C4-2B (cell line): ENCODE data around the gene KCNC1.

Source experiments
- ZFX ChIP-seq: fragments of 450-650 bp; IDR thresholded peaks from 2 replicates; pipeline ENCODE4 v1.6.1; 2017
- TF ChIP-seq, protein P1 (sequence below): fragments of 450-650 bp; conservative IDR thresholded peaks from 2 replicates; pipeline ENCODE4 v1.5.1; 2017; ENCODE audit warnings: mild to moderate bottlenecking

DNA sequence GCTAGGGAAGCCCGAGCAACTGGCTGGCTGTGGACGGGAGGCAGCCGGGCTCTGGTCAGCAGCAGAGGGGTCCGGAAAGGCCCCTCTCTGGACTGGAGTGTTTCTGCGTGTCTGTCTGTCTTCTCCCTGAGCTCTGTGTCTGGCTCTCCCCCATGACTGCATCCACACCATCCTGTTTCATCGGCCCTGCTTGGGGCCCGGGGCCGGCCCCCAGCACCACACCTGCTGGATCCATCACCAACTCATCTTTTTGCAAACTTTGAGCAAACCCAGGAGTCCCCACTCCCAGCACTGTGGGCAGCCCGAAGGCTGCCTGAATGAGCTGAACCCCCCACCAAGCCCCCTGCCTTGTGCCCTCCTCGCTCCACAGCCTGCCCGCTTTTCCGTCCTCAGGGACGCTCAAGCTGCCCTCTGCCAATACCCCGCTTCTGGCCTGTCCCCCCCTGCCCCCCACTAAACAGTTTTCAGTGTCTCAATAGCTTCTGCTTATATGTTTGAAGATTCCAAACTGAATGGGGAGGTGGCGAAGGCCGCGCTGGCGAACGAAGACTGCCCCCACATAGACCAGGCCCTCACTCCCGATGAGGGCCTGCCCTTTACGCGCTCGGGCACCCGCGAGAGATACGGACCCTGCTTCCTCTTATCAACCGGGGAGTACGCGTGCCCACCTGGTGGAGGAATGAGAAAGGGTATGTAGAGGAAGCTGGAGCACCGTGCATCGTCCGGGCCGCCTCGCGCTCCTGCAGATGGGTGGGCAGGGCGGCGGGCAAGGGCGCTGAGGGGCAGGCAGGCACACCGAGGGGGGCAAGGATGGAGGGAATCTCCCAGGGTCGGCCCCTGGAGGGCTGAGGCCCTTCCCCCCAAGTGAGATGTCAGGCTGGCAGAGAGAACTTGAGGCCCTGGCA is 44.6 kb downstream of the KCNC1 start:
- TF ChIP-seq, protein P1, sequence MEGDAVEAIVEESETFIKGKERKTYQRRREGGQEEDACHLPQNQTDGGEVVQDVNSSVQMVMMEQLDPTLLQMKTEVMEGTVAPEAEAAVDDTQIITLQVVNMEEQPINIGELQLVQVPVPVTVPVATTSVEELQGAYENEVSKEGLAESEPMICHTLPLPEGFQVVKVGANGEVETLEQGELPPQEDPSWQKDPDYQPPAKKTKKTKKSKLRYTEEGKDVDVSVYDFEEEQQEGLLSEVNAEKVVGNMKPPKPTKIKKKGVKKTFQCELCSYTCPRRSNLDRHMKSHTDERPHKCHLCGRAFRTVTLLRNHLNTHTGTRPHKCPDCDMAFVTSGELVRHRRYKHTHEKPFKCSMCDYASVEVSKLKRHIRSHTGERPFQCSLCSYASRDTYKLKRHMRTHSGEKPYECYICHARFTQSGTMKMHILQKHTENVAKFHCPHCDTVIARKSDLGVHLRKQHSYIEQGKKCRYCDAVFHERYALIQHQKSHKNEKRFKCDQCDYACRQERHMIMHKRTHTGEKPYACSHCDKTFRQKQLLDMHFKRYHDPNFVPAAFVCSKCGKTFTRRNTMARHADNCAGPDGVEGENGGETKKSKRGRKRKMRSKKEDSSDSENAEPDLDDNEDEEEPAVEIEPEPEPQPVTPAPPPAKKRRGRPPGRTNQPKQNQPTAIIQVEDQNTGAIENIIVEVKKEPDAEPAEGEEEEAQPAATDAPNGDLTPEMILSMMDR: no peak
- TF ChIP-seq ZFX: no peak
